ENCODE data around the gene PGPEP1.
"Not testable (repeated sequence)": the region's sequence is repeated elsewhere in the genome, so short reads cannot be mapped to it uniquely, and the experiment has no call there.

Gene PGPEP1

GRCh38 chr19:18330868-18331267 lies 9.5 kb upstream of the PGPEP1 start:
- DNase-seq (ENCODE audit: low read depth in 1 of 2, low spot score in 1 of 2) = no peak

- no peak for DNase-seq (ENCODE audit: low read depth in 1 of 2, low spot score in 1 of 2)
Observed at GRCh38 chr19:18332917-18333530, 7.4 kb upstream of the PGPEP1 start.

DNA sequence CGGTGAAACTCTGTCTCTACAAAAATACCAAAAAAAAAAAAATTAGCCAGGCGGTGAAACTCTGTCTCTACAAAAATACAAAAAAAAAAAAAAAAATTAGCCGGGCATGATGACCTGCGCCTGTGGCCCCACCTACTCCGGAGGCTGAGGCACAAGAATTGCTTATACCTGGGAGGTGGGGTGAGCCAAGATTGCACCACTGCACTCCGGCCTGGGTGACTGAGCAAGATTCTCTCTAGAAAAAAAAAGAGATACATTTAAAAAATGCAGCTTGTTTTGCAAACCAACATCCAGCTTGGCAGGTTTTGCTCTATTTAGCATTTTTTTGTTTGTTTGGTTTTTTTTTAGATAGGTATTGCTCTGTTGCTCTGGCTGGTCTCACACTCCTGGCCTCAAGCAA lies 6.7 kb upstream of the PGPEP1 start:
- no peak for DNase-seq (ENCODE audit: low read depth in 1 of 2, low spot score in 1 of 2)

GRCh38 chr19:18336121-18336520 lies 4.3 kb upstream of the PGPEP1 start:
- DNase-seq (ENCODE audit: low read depth in 1 of 2, low spot score in 1 of 2) = no peak

GRCh38 chr19:18338541-18338940 lies 1.9 kb upstream of the PGPEP1 start:
- DNase-seq (ENCODE audit: low read depth in 1 of 2, low spot score in 1 of 2) = no peak

- no peak for DNase-seq (ENCODE audit: low read depth in 1 of 2, low spot score in 1 of 2)
Observed at GRCh38 chr19:18339723-18340122, 675 bp upstream of the PGPEP1 start.

- peak; percentile 46 to 63 for DNase-seq (ENCODE audit: low read depth in 1 of 2, low spot score in 1 of 2)
Observed at GRCh38 chr19:18340990-18341868, 831 bp downstream of the PGPEP1 start.

DNA sequence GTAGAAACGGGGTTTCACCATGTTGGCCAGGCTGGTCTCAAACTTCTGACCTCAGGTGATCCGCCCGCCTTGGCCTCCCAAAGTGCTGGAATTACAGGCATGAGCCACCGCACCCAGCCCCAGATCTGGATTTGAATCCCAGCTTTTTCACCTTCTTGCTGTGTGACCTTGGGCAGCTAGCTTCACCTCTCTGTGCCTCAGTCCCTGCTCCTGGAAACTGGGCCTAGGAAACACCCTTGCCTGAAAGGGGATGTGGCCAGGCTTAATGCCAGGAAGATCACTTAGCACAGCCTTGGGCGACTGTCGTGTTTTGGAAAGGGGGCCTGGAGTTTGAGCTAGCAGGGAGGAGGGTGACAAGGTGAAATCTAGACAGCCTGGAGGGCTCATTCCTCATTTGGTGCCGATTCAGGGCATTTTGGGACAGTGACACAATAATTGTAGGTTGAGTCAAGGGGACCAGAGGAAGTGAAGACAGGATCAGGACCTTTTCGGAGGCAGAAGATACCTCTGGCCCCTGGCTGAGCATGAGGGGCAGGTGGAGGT lies 1.8 kb downstream of the PGPEP1 start:
- no peak for DNase-seq (ENCODE audit: low read depth in 1 of 2, low spot score in 1 of 2)

GRCh38 chr19:18344582-18344950 lies 4.2 kb downstream of the PGPEP1 start:
- no peak for DNase-seq (ENCODE audit: low read depth in 1 of 2, low spot score in 1 of 2)

DNA sequence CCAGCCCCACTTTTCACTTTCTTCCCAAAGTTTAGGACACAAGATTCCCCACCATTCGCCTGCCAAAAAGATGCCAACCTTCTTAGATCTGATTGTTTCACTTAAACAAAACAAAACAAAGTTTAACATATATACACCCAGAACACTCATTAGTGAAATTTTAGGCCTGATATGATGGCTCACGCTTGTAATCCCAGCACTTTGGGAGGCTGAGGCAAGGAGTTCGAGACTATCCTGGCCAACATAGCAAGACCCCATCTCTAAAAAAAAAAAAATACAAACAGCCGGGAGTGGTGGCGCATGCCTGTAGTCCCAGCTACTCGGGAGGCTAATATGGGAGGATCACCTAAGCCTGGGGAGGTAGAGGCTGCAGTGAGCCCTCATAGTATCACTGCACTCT lies 4.9 kb downstream of the PGPEP1 start:
- no peak for DNase-seq (ENCODE audit: low read depth in 1 of 2, low spot score in 1 of 2)

- no peak for DNase-seq (ENCODE audit: low read depth in 1 of 2, low spot score in 1 of 2)
Observed at GRCh38 chr19:18346091-18346490, 5.7 kb downstream of the PGPEP1 start.

GRCh38 chr19:18348171-18348570 lies 7.8 kb downstream of the PGPEP1 start:
- no peak for DNase-seq (ENCODE audit: low read depth in 1 of 2, low spot score in 1 of 2)

- not testable (repeated sequence) for DNase-seq (ENCODE audit: low read depth in 1 of 2, low spot score in 1 of 2)
Observed at GRCh38 chr19:18348818-18349339, 8.5 kb downstream of the PGPEP1 start.

DNA sequence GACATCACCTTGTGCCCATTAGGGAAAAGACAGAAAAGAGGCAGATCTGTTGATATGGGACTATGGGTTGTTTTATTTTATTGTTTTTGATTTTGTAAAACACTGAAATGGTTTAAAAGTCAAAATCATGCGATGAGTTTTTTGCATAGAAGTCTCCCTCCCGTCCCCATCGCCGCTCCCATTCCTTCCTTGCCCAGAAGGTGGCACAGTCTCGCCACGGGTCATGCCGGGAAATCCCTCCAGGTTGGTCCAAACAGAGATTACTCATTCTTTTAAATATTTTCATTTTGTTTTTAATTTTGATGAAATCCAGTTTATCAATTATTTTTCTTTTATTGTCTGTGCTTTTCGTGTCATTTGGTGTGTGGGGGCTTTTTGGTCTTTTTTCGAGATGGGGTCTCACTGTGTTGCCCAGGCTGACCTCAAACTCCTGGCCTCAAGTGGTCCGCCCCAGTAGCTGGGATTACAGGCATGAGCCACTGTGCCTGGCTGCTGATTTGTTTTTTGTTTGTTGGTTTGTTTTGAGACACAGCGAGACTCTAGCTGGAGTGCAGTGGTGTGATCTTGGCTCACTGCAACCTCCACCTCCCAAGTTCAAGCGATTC lies 9.2 kb downstream of the PGPEP1 start:
- DNase-seq (ENCODE audit: low read depth in 1 of 2, low spot score in 1 of 2) = peak in 1 of 2 donors; percentile 23

DNA sequence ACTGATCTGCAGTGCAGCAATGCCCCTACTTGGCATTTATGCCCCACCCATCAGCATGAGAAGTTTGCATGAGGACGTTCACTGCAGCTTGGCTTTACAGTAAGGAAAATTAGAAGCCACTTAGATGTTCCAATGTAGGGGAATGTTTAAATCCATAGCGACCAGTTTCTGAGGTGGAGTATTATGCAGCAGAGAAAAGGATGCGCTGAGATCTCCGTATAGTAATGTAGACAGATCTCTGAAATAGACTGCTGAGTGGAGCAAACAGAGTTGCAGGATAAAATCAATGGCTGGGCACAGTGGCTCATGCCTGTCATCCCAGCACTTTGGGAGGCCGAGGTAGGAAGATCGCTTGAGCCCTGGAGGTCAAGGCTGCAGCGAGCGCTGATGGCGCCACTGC lies 10.1 kb downstream of the PGPEP1 start:
- DNase-seq (ENCODE audit: low read depth in 1 of 2, low spot score in 1 of 2) = no peak

DNA sequence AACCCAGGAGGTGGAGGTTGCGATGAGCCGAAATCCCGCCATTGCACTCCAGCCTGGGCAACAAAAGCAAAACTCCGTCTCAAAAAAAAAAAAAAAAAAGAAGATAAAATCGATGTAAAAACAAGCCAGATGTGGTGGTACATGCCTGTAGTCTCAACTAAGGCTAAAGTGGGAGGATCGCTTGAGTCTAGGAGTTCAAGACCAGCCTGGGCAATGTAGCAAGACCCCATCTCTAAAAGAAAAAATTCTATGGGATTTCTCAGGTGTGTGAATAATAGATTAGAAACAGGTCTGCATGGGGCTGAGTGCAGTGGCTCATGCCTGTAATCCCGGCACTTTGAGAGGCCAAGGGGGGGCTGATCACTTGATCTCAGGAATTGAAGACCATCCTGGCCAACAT lies 11.1 kb downstream of the PGPEP1 start:
- DNase-seq (ENCODE audit: low read depth in 1 of 2, low spot score in 1 of 2) = no peak

DNA sequence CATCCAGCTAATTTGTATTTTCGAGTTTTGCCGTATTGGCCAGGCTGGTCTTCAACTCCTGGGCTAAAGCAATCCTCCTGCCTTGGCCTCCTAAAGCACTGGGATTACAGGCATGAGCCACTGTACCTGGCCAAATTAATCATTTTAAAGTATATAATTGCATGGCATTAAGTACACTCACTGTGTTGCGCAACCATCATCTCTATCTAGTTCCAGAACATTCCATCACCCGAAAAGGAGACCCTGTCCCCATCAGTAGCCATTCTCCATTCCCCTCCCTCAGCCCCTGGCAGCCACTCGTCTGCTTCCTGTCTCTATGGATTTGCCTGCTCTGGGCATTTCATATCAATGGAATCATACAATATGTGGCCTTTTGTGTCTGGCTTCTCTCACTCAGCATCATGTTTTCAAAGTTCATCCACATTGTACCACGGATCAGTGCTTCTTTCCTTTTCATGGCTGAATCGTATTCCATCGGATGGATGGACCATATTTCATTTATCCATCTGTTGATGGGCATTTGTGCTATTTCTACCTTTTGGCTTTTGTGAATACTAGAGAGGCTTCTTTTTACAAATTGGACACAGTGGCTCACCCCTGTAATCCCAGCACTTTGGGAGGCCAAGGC lies 13.1 kb downstream of the PGPEP1 start:
- no peak for DNase-seq (ENCODE audit: low read depth in 1 of 2, low spot score in 1 of 2)

- DNase-seq (ENCODE audit: low read depth in 1 of 2, low spot score in 1 of 2) = not testable (repeated sequence)
Observed at GRCh38 chr19:18354743-18355142, 14.3 kb downstream of the PGPEP1 start.

GRCh38 chr19:18357041-18357440 lies 16.6 kb downstream of the PGPEP1 start:
- DNase-seq (ENCODE audit: low read depth in 1 of 2, low spot score in 1 of 2) = no peak

DNA sequence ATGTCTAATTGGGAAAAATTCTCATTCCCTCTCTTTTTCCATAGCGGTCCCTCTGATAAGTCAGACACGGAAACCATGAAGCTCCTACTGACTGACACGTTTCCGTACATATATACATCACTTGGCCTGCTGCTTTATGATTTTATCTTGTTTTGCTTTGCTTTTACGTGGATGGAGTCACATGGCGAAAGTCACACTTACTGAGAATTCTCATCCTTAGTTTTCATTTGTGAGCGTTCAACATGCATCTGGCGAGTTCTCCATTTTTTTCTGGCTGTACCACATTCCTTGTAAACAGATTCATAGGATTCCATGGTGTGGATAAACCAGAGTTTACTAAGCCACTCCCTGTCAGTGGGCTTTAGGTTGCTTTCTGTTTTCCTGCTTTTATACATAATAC lies 21.2 kb downstream of the PGPEP1 start:
- no peak for DNase-seq (ENCODE audit: low read depth in 1 of 2, low spot score in 1 of 2)

- no peak for DNase-seq (ENCODE audit: low read depth in 1 of 2, low spot score in 1 of 2)
Observed at GRCh38 chr19:18362934-18363542, 22.6 kb downstream of the PGPEP1 start.
